Uterus (tissue), 4 donors: ENCODE measurements around the gene MRPL36. TPM values are rescaled to one million over a fixed set of nuclear protein-coding genes. Genes with fewer than 3 reads are reported as not detected.

ENCODE experiments used
- DNase-seq, 2 donors: peaks; one replicate each; pipeline ENCODE4 v3.0.0-alpha.2; 2019 to 2020
- H3K27ac ChIP-seq, 2 donors: fragments of 200-600 bp; sonication (generic); 1 replicate in 1 of 2; 2 replicates in 1 of 2; pipeline ENCODE4 v1.5.1; 2016 to 2018
- H3K27me3 ChIP-seq, 2 donors: fragments of 200-600 bp; sonication (generic); one replicate each; pipeline ENCODE4 v1.5.1; 2018 to 2019; ENCODE audit warnings: control low read depth in 1 of 2
- H3K36me3 ChIP-seq, 2 donors: fragments of 200-600 bp; sonication (generic); one replicate each; pipeline ENCODE4 v1.5.1; 2019; ENCODE audit warnings: control low read depth in 1 of 2
- H3K4me1 ChIP-seq, 2 donors: fragments of 200-600 bp; sonication (generic); one replicate each; pipeline ENCODE4 v1.5.1; 2018 to 2019; ENCODE audit warnings: control low read depth in 1 of 2
- H3K4me3 ChIP-seq, 2 donors: fragments of 200-600 bp; sonication (generic); 1 replicate in 1 of 2; 2 replicates in 1 of 2; pipeline ENCODE4 v1.5.1; 2018 to 2019; ENCODE audit warnings: mild to moderate bottlenecking in 1 of 2
- H3K9me3 ChIP-seq, 2 donors: fragments of 200-600 bp; sonication (generic); one replicate each; pipeline ENCODE4 v1.5.1; 2019; ENCODE audit warnings: control low read depth in 1 of 2
- CTCF ChIP-seq, 4 experiments: fragments of 200-600 bp in 2 of 4; fragments of 450-650 bp in 2 of 4; sonication (generic) in 2 of 4; IDR thresholded peaks; one replicate each; pipeline ENCODE4 v1.5.1; 2016 to 2019; ENCODE audit warnings: antibody characterized with exemption in 4 of 4, mild to moderate bottlenecking in 2 of 4, moderate library complexity in 1 of 4
- POLR2A ChIP-seq, 2 donors: fragments of 450-650 bp; IDR thresholded peaks; one replicate each; pipeline ENCODE4 v1.6.1; 2016; ENCODE audit warnings: antibody characterized with exemption in 2 of 2, mild to moderate bottlenecking in 1 of 2, moderate library complexity in 1 of 2
- intact Hi-C: fragments of 100-400 bp; cut with DNase I; formaldehyde crosslinking; loops from one replicate; pipeline ENCODE4 v1.15.1; 2023; ENCODE audit warnings: low total_unique reads
- total RNA-seq, 4 donors: library from RNA; depleted of rRNA in 3 of 4; stranded (reverse); fragments of >200 nt in 3 of 4; gene quantifications; one replicate each; pipeline versions ENCODE4 v1.1.0 to v1.2.4, GENCODE V29; 2014 to 2023
- donor health status: DM: yes; HTN: yes; CAD: no.

Gene MRPL36
- total RNA-seq, 4 donors from 2014 or later, result 14.4 to 107 (median 31.6) TPM

DNA sequence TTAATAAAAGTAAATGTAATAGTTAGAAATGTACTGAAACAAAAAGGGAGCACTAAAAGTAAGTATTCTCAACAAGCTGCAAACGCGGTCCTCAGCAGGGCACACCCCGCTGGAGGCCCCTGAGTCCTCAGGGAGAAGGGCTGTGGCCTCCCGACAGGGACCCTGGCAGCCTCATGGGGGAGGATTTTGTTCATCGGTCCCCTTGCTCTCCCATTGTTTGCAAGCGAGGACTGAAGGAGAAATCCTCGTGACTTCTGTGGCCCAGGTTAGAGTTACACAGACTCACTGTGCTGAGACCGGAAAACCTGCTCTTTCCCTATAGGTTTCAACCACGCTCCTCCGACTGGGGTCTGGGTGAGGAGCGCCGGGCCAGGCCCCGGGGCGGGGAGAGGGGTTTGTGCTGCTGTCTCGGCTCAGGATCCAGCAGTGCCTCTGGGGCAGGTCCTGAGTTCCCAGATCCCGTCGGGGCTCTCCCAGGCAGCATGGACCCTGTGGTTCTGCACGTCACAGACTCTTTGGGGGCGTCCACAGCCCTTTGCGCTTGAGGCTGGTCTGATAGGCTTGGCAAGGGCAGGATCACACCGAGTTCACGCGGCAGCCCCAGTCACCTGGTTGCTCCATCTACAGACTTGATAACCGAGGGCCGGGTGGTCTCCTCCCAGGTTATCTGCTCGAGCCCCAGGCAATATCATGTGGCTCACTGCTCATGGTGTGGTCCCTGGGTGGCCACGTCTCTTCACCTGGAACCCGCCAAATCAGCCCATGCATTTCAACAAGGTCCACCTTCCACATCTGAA is 38.8 kb downstream of the MRPL36 start:
- H3K27me3 ChIP-seq, result no peaks in the 10 kb centered on the region
- intact Hi-C loops, result no loop called here

DNA sequence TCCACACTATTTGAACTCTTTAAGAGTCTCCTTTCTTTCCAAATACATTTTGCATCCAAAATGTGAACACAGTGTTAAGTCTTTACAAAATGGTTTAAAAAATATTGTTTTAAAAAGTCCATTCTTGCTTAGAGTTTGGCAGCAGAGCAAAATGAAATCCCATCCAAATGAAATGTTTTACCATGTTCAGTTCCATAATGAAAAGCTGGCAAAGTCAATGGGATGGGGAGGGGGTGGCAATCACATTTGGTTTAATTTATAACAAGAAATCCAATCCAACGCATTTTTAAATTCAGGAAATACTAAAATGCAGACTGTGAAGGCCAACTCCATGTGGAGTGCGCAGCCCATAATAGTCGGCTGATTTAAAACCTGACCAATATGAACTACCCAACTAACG is 39.4 kb downstream of the MRPL36 start:
- no peak for DNase-seq
- Histone ChIP-seq H3K36me3 (no peaks in the 10 kb centered on the region), H3K4me3 (no peak overlapping the region), H3K27me3 (no peaks in the 10 kb centered on the region), H3K9me3 (no peaks in the 10 kb centered on the region), H3K4me1 (no peaks in the 10 kb centered on the region), H3K27ac (no peak overlapping the region)
- TF ChIP-seq POLR2A (IDR thresholded peaks at IDR 0.05) (no peak), CTCF (IDR thresholded peaks at IDR 0.05) (no peak)
- intact Hi-C loops, result no loop called here

More for the DNA sequence above, 38.8 kb downstream of the MRPL36 start:
- H3K9me3 ChIP-seq, result no peaks in the 10 kb centered on the region
- peak in 1 of 2 donors; percentile 5 for DNase-seq
- H3K4me1 ChIP-seq, result no peaks in the 10 kb centered on the region
- H3K4me3 ChIP-seq, result no peak overlapping the region
- TF ChIP-seq CTCF (IDR thresholded peaks at IDR 0.05) (no peak), POLR2A (IDR thresholded peaks at IDR 0.05) (no peak)
- no peaks in the 10 kb centered on the region for H3K36me3 ChIP-seq
- H3K27ac ChIP-seq, result no peak overlapping the region

GRCh38 chr5:1759378-1759970 is 40.2 kb downstream of the MRPL36 start:
- Histone ChIP-seq H3K4me3 (no peak overlapping the region), H3K27ac (no peak overlapping the region), H3K9me3 (no peaks in the 10 kb centered on the region), H3K36me3 (no peaks in the 10 kb centered on the region), H3K4me1 (no peaks in the 10 kb centered on the region), H3K27me3 (no peaks in the 10 kb centered on the region)
- TF ChIP-seq POLR2A (IDR thresholded peaks at IDR 0.05) (no peak), CTCF (IDR thresholded peaks at IDR 0.05) (no peak)
- intact Hi-C loops, result no loop called here
- DNase-seq, result peak in 1 of 2 donors; percentile 1

GRCh38 chr5:1758574-1758973 is 41.1 kb downstream of the MRPL36 start:
- intact Hi-C loops, result no loop called here

More at GRCh38 chr5:1758574-1758973, 41.1 kb downstream of the MRPL36 start:
- no peak for TF ChIP-seq CTCF (IDR thresholded peaks at IDR 0.05)
- no peak for TF ChIP-seq POLR2A (IDR thresholded peaks at IDR 0.05)
- H3K4me3 ChIP-seq, result no peak overlapping the region
- H3K36me3 ChIP-seq, result no peaks in the 10 kb centered on the region
- H3K9me3 ChIP-seq, result no peaks in the 10 kb centered on the region
- DNase-seq, result no peak
- H3K4me1 ChIP-seq, result no peaks in the 10 kb centered on the region
- H3K27ac ChIP-seq, result no peak overlapping the region
- no peaks in the 10 kb centered on the region for H3K27me3 ChIP-seq
